Measurements from ENCODE around the gene OR13J1. TPM values are rescaled to one million over a fixed set of nuclear protein-coding genes. Genes with fewer than 3 reads are reported as not detected.
"Not testable (repeated sequence)": the region's sequence is repeated elsewhere in the genome, so short reads cannot be mapped to it uniquely, and the experiment has no call there.

OR13J1 gene
- total and polyA plus RNA-seq, 2 donors from 2014 or later, result not detected

GRCh38 chr9:35917261-35917660, 47.1 kb upstream of the OR13J1 start:
- Histone ChIP-seq H3K27ac (ENCODE audit: low read depth in 2 of 2, low read length in 2 of 2) (peak overlapping the region in 1 of 2 donors; percentile 63), H3K9ac (ENCODE audit: low read length in 3 of 3) (no peak overlapping the region), H3K27me3 (ENCODE audit: control insufficient read depth, insufficient read depth, low read length) (no peaks in the 10 kb centered on the region), H3K9me3 (ENCODE audit: control insufficient read depth in 2 of 3, insufficient read depth in 1 of 3, low read length in 3 of 3) (peaks cover 0 to 4% (median 0%) of the 10 kb centered on the region in 3 donors), H3K36me3 (ENCODE audit: control insufficient read depth in 2 of 3, insufficient read depth in 3 of 3, low read length in 3 of 3) (peaks cover 0 to 4% (median 0%) of the 10 kb centered on the region in 3 donors), H3K4me3 (ENCODE audit: low read length in 3 of 3) (no peak overlapping the region), H3K4me1 (ENCODE audit: control insufficient read depth in 2 of 3, insufficient read depth in 2 of 3, low read depth in 1 of 3, low read length in 3 of 3) (peaks cover 0 to 32% (median 26%) of the 10 kb centered on the region in 3 donors)
- TF ChIP-seq CTCF (IDR thresholded peaks at IDR 0.05; ENCODE audit: borderline replicate concordance, extremely low read depth, insufficient read depth), result no peak
- FAIRE-seq (no peak), DNase-seq (no peak)
- intact Hi-C loops (cut with DNase I), result no loop called here

- peaks cover 0 to 34% (median 22%) of the 10 kb centered on the region in 3 donors for H3K4me1 ChIP-seq (ENCODE audit: control insufficient read depth in 2 of 3, insufficient read depth in 2 of 3, low read depth in 1 of 3, low read length in 3 of 3)
- FAIRE-seq (no peak), DNase-seq (peak in 1 of 5 donors; percentile 61)
- H3K27me3 ChIP-seq (ENCODE audit: control insufficient read depth, insufficient read depth, low read length), result no peaks in the 10 kb centered on the region
- H3K9ac ChIP-seq (ENCODE audit: low read length in 3 of 3), result peak overlapping the region in 1 of 3 donors; percentile 6
- TF ChIP-seq CTCF (IDR thresholded peaks at IDR 0.05; ENCODE audit: borderline replicate concordance, extremely low read depth, insufficient read depth), result no peak
- no peak overlapping the region for H3K4me3 ChIP-seq (ENCODE audit: low read length in 3 of 3)
- H3K27ac ChIP-seq (ENCODE audit: low read depth in 2 of 2, low read length in 2 of 2), result peak overlapping the region; percentile 51 to 79
- H3K9me3 ChIP-seq (ENCODE audit: control insufficient read depth in 2 of 3, insufficient read depth in 1 of 3, low read length in 3 of 3), result peaks cover 0 to 4% (median 0%) of the 10 kb centered on the region in 3 donors
- peaks cover 0 to 4% (median 0%) of the 10 kb centered on the region in 3 donors for H3K36me3 ChIP-seq (ENCODE audit: control insufficient read depth in 2 of 3, insufficient read depth in 3 of 3, low read length in 3 of 3)
- intact Hi-C loops (cut with DNase I), result no loop called here
These were observed 45.6 kb upstream of the OR13J1 start for GRCh38 chr9:35915681-35916294.

GRCh38 chr9:35914301-35914807, 44.2 kb upstream of the OR13J1 start:
- peak overlapping the region in 1 of 2 donors; percentile 2 for H3K27ac ChIP-seq (ENCODE audit: low read depth in 2 of 2, low read length in 2 of 2)
- peaks cover 0 to 40% (median 10%) of the 10 kb centered on the region in 3 donors for H3K4me1 ChIP-seq (ENCODE audit: control insufficient read depth in 2 of 3, insufficient read depth in 2 of 3, low read depth in 1 of 3, low read length in 3 of 3)
- H3K9me3 ChIP-seq (ENCODE audit: control insufficient read depth in 2 of 3, insufficient read depth in 1 of 3, low read length in 3 of 3), result peaks cover 0 to 4% (median 0%) of the 10 kb centered on the region in 3 donors
- H3K36me3 ChIP-seq (ENCODE audit: control insufficient read depth in 2 of 3, insufficient read depth in 3 of 3, low read length in 3 of 3), result peaks cover 0 to 4% (median 0%) of the 10 kb centered on the region in 3 donors
- DNase-seq (peak; percentile 46 to 80 (median 65)), FAIRE-seq (peak; percentile 65)
- intact Hi-C loops (cut with DNase I), result no loop called here
- no peak overlapping the region for H3K9ac ChIP-seq (ENCODE audit: low read length in 3 of 3)
- no peaks in the 10 kb centered on the region for H3K27me3 ChIP-seq (ENCODE audit: control insufficient read depth, insufficient read depth, low read length)
- TF ChIP-seq CTCF (IDR thresholded peaks at IDR 0.05; ENCODE audit: borderline replicate concordance, extremely low read depth, insufficient read depth), result no peak
- H3K4me3 ChIP-seq (ENCODE audit: low read length in 3 of 3), result peak overlapping the region in 1 of 3 donors; percentile 42

GRCh38 chr9:35913429-35913828, 43.2 kb upstream of the OR13J1 start:
- H3K36me3 ChIP-seq (ENCODE audit: control insufficient read depth in 2 of 3, insufficient read depth in 3 of 3, low read length in 3 of 3); intact Hi-C loops (cut with DNase I); H3K9me3 ChIP-seq (ENCODE audit: control insufficient read depth in 2 of 3, insufficient read depth in 1 of 3, low read length in 3 of 3); H3K4me3 ChIP-seq (ENCODE audit: low read length in 3 of 3); H3K27ac ChIP-seq (ENCODE audit: low read depth in 2 of 2, low read length in 2 of 2); H3K27me3 ChIP-seq (ENCODE audit: control insufficient read depth, insufficient read depth, low read length); DNase-seq: not testable (repeated sequence)
- H3K4me1 ChIP-seq (ENCODE audit: control insufficient read depth in 2 of 3, insufficient read depth in 2 of 3, low read depth in 1 of 3, low read length in 3 of 3), result peaks cover 0 to 47% (median 11%) of the 10 kb centered on the region in 3 donors
- H3K9ac ChIP-seq (ENCODE audit: low read length in 3 of 3), result peak overlapping the region in 1 of 3 donors; percentile 7
- FAIRE-seq, result peak; percentile 32
